ENCODE results near the gene ELL3. TPM values are rescaled to one million over a fixed set of nuclear protein-coding genes. Genes with fewer than 3 reads are reported as not detected.
A peak's percentile ranks its signal among the peaks of the same experiment; 100 is the strongest.
"Not testable (repeated sequence)": the region's sequence is repeated elsewhere in the genome, so short reads cannot be mapped to it uniquely, and the experiment has no call there.

The ELL3 gene, protein sequence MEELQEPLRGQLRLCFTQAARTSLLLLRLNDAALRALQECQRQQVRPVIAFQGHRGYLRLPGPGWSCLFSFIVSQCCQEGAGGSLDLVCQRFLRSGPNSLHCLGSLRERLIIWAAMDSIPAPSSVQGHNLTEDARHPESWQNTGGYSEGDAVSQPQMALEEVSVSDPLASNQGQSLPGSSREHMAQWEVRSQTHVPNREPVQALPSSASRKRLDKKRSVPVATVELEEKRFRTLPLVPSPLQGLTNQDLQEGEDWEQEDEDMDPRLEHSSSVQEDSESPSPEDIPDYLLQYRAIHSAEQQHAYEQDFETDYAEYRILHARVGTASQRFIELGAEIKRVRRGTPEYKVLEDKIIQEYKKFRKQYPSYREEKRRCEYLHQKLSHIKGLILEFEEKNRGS
- total RNA-seq (2.5 TPM), polyA plus RNA-seq (ENCODE audit: insufficient read depth, low read depth, low replicate concordance) (2.7 TPM)
- long read RNA-seq, donor 1 = 0 reads
- long read RNA-seq, donor 2 = 0 reads
- long read RNA-seq, donor 3 = 0 reads
- long read RNA-seq, donor 4 = 0 reads
- long read RNA-seq, donor 5 = 0 reads
- long read RNA-seq, donor 6 = 0 reads
- long read RNA-seq, donor 7, partial matches to known transcripts = 0 of 1 reads
- long read RNA-seq, donor 7, other reads (novel, unspliced or antisense) = 1 of 1 reads
- long read RNA-seq, donor 8 = 0 reads
- long read RNA-seq, donor 9, partial matches to known transcripts = 0 of 1 reads
- long read RNA-seq, donor 9, other reads (novel, unspliced or antisense) = 0 of 1 reads
- long read RNA-seq, donor 10 = 0 reads

DNA sequence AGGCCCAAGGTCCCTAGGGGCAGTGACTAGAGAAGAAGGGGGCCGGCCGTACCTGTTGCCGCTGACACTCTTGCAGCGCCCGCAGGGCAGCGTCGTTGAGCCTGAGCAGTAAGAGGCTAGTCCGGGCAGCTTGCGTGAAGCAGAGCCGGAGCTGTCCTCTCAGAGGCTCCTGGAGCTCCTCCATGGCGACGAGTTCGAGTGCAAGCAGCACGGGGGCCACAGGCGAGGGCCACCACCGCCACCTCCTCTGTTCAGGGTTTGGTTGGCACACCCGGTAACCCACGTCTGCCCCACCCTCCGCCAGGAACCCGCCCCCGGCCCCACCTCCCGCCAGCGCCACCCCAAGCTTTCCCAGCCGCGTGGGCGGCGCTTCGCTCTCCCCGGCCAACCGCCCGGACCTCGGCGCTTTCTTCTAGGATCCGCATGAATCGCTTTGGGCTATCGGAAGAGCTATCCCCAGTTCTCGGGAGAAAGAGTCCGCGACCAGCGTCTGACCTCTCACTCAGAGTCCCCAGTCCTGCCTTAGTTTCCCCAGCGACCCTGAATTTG lies at the start of gene ELL3:
Gene ELL3, minus strand, starts transcription at position 249 of the 549 bp plus-strand sequence. Its CDS starts 65 bp downstream, at position 184.
- H3K9me3 ChIP-seq (ENCODE audit: control insufficient read depth in 2 of 3, insufficient read depth in 1 of 3, low read length in 3 of 3) = no peaks in the 10 kb centered on the region
- H3K27me3 ChIP-seq (ENCODE audit: control insufficient read depth, insufficient read depth, low read length) = no peaks in the 10 kb centered on the region
- peaks cover 0 to 5% (median 0%) of the 10 kb centered on the region in 3 donors for H3K4me1 ChIP-seq (ENCODE audit: control insufficient read depth in 2 of 3, insufficient read depth in 2 of 3, low read depth in 1 of 3, low read length in 3 of 3)
- FAIRE-seq (no peak), DNase-seq (peak in 4 of 5 donors; percentile 63 to 90 (median 80))
- H3K9ac ChIP-seq (ENCODE audit: low read length in 3 of 3) = peak within 1 kb of the TSS; percentile 52 to 89 (median 79)
- H3K27ac ChIP-seq (ENCODE audit: low read depth in 2 of 2, low read length in 2 of 2) = peak within 1 kb of the TSS; percentile 56 to 79
- H3K4me3 ChIP-seq (ENCODE audit: low read length in 3 of 3) = peak within 1 kb of the TSS; percentile 74 to 88 (median 75)
- TF ChIP-seq, protein P1, sequence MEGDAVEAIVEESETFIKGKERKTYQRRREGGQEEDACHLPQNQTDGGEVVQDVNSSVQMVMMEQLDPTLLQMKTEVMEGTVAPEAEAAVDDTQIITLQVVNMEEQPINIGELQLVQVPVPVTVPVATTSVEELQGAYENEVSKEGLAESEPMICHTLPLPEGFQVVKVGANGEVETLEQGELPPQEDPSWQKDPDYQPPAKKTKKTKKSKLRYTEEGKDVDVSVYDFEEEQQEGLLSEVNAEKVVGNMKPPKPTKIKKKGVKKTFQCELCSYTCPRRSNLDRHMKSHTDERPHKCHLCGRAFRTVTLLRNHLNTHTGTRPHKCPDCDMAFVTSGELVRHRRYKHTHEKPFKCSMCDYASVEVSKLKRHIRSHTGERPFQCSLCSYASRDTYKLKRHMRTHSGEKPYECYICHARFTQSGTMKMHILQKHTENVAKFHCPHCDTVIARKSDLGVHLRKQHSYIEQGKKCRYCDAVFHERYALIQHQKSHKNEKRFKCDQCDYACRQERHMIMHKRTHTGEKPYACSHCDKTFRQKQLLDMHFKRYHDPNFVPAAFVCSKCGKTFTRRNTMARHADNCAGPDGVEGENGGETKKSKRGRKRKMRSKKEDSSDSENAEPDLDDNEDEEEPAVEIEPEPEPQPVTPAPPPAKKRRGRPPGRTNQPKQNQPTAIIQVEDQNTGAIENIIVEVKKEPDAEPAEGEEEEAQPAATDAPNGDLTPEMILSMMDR (IDR thresholded peaks at IDR 0.05; ENCODE audit: borderline replicate concordance, extremely low read depth, insufficient read depth) = no peak
- intact Hi-C loops (cut with DNase I) = no loop called here
- H3K36me3 ChIP-seq (ENCODE audit: control insufficient read depth in 2 of 3, insufficient read depth in 3 of 3, low read length in 3 of 3) = peaks cover 5 to 14% (median 10%) of the 10 kb centered on the region in 3 donors

DNA sequence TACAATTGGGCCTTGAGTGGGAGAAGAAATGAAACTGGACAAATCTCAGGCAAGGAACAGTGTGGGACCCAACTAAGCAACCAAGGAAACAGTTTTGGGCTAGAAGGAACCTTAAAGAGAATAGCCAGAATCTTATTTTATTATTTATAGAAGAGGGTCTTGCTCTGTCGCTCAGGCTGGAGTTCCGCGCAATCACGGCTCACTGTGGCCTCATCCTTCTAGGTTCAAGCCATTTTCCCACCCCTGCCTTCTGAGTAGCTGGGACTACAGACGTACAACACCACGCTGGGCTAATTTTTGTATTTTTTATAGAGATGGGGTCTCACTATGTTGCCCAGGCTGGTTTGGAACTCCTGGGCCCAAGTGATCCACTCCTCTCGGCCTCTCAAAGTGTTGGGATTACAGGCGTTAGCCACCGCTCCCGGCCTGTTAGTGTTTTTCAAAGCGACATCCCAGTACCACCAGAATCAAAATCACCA lies 49.3 kb upstream of the ELL3 start:
- peak in 1 of 5 donors; percentile 35 for DNase-seq
- Histone ChIP-seq H3K36me3 (ENCODE audit: control insufficient read depth in 2 of 3, insufficient read depth in 3 of 3, low read length in 3 of 3) (no peaks in the 10 kb centered on the region), H3K27me3 (ENCODE audit: control insufficient read depth, insufficient read depth, low read length) (no peaks in the 10 kb centered on the region), H3K4me1 (ENCODE audit: control insufficient read depth in 2 of 3, insufficient read depth in 2 of 3, low read depth in 1 of 3, low read length in 3 of 3) (peaks cover 3 to 8% (median 3%) of the 10 kb centered on the region in 3 donors), H3K9me3 (ENCODE audit: control insufficient read depth in 2 of 3, insufficient read depth in 1 of 3, low read length in 3 of 3) (no peaks in the 10 kb centered on the region), H3K27ac (ENCODE audit: low read depth in 2 of 2, low read length in 2 of 2) (no peak overlapping the region), H3K4me3 (ENCODE audit: low read length in 3 of 3) (peak overlapping the region in 2 of 3 donors; percentile 70 to 74), H3K9ac (ENCODE audit: low read length in 3 of 3) (no peak overlapping the region)
- intact Hi-C loops (cut with DNase I) = no loop called here
- TF ChIP-seq, protein P1 (IDR thresholded peaks at IDR 0.05; ENCODE audit: borderline replicate concordance, extremely low read depth, insufficient read depth) = no peak
- no peak for FAIRE-seq

- FAIRE-seq; intact Hi-C loops (cut with DNase I); H3K27me3 ChIP-seq (ENCODE audit: control insufficient read depth, insufficient read depth, low read length); H3K27ac ChIP-seq (ENCODE audit: low read depth in 2 of 2, low read length in 2 of 2); H3K36me3 ChIP-seq (ENCODE audit: control insufficient read depth in 2 of 3, insufficient read depth in 3 of 3, low read length in 3 of 3); H3K4me3 ChIP-seq (ENCODE audit: low read length in 3 of 3); H3K9me3 ChIP-seq (ENCODE audit: control insufficient read depth in 2 of 3, insufficient read depth in 1 of 3, low read length in 3 of 3); H3K4me1 ChIP-seq (ENCODE audit: control insufficient read depth in 2 of 3, insufficient read depth in 2 of 3, low read depth in 1 of 3, low read length in 3 of 3); H3K9ac ChIP-seq (ENCODE audit: low read length in 3 of 3): not testable (repeated sequence)
- DNase-seq = peak in 1 of 5 donors; percentile 24
Observed at GRCh38 chr15:43825305-43825704, 48.5 kb upstream of the ELL3 start.

All from kidney (tissue), 22 donors.